ENCODE results near the gene JAGN1. TPM values are rescaled to one million over a fixed set of nuclear protein-coding genes. Genes with fewer than 3 reads are reported as not detected.
A peak's percentile ranks its signal among the peaks of the same experiment; 100 is the strongest.
"Not testable (repeated sequence)": the region's sequence is repeated elsewhere in the genome, so short reads cannot be mapped to it uniquely, and the experiment has no call there.

The JAGN1 gene
- total RNA-seq, 1 donor from 2014 or later: 24.0 TPM

DNA sequence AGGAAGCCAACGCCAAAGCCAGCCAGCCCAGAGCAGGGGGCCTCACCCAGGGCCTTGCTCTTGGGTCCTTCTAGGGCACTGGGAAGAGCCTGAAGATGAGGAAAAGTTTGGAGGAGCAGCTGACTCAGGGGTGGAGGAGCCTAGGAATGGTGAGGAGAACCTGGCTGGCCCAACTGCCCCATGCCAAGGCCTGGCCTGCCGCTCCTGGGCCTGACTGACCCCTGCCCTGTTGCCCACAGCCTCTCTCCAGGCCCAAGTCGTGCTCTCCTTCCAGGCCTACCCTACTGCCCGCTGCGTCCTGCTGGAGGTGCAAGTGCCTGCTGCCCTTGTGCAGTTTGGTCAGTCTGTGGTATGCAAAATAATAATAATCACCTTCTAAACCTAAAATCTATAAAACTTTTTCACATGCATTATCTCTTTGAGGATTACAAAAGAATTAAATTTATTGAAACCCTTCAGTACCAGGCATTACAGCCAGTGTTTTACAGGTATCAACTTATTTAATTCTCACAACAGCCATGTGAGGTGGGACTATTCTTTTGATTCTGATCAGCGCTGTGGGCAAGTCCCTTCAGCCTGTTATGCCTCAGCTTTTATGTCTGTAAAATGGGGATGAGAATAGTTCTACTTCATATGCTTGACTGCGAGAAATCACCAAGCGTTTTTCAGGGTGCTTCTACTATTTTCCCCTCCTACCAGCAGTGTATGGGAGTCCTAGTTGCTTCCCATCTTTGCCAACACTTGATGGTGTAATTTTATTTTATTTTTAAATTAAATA is 28.0 kb downstream of the JAGN1 start:
- no peak for DNase-seq

DNA sequence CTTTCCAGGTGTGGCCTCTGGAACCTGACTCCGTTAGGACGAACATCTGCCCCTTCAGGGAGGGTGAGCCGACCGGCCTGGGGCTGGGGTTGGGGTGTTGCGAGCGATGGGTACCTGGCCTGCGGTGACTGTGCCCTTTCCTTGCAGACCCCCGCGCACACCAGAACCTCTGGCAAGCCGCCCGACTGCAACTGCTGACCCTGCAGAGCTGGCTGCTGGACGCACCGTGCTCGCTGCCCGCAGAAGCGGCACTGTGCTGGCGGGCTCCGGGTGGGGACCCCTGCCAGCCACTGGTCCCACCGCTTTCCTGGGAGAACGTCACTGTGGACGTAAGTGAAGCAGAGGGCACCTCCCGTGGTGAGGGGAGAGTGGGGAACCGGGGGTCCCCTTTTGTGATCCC is 37.7 kb downstream of the JAGN1 start:
- DNase-seq: no peak

DNA sequence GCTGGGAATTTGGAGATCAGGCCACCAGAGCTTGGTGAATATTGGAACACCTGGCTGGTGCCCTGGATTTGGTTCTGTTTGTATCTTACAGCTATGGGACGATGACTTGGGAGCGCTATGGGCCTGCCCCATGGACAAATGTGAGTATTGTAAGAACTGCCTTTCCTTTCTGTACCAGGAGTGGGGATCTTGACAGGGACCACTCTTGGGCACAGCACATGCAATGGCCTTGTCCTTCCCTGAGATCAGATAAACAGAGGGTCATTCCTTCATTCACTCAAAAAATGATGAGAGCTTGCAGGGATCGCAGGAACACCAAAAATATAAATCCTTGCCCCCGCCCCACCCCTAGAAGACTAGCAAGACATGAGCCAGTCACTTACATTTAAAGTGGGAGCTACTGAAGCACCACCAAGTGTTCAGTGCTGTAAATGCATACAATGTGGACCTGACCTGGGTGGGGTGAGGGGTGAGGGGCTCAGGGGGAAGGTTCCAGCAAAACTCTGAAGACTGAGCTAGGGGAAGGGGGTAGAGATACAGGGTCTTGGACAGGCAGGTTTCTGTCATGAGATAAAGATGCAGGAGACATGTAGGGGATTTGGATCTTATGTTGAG is 40.5 kb downstream of the JAGN1 start:
- DNase-seq: no peak

DNA sequence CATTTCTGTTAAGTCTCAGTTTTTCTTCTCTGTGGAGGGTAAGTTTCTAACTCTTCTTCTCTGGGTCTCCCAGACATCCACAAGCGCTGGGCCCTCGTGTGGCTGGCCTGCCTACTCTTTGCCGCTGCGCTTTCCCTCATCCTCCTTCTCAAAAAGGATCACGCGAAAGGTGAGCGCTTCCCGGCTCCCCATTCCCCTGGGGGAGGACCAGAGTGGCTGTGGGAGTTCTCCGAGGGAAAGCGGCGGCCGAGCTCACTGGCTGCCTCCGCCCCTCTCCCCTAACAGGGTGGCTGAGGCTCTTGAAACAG is 42.1 kb downstream of the JAGN1 start:
- no peak for DNase-seq

DNA sequence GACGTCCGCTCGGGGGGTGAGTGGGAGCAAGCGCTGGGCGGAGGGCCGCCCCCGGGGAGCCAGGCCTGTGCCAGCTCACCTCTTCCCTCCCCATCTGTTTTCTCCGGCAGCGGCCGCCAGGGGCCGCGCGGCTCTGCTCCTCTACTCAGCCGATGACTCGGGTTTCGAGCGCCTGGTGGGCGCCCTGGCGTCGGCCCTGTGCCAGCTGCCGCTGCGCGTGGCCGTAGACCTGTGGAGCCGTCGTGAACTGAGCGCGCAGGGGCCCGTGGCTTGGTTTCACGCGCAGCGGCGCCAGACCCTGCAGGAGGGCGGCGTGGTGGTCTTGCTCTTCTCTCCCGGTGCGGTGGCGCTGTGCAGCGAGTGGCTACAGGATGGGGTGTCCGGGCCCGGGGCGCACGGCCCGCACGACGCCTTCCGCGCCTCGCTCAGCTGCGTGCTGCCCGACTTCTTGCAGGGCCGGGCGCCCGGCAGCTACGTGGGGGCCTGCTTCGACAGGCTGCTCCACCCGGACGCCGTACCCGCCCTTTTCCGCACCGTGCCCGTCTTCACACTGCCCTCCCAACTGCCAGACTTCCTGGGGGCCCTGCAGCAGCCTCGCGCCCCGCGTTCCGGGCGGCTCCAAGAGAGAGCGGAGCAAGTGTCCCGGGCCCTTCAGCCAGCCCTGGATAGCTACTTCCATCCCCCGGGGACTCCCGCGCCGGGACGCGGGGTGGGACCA is 42.6 kb downstream of the JAGN1 start:
- DNase-seq: peak; percentile 74

DNA sequence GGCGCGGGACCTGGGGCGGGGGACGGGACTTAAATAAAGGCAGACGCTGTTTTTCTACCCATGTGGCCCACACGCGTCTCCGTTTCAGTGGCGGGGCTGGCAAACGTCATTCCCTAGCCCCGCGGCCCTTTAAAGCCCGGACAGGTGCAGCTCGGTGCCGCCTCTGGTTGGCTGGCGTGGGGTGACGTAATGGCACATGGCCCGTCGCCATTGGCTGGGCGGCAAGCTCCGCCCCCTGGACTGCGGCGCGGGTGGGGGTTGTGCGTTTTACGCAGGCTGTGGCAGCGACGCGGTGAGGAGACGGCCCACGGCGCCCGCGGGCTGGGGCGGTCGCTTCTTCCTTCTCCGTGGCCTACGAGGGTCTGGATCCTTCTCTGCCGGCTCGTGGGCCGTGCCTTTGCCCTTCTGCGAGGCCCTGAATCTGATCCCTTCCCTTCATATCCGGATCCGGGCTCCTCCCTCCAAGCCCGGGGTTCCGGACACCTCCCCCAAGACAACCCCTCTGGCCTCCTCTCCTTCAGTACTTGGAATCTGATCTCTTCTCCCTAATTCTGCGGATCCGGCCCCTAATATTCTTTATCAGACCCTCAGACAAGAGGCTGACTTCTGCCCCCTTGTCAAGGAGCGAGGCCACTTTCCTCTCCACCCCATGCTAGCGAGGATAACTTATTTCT is 43.3 kb downstream of the JAGN1 start, which contains the start of gene CRELD1:
TSS of gene CRELD1 (plus strand) at position 274 of the 674 bp plus-strand sequence. CDS start 605 bp downstream, outside the sequence.
- peak; percentile 96 for DNase-seq

DNA sequence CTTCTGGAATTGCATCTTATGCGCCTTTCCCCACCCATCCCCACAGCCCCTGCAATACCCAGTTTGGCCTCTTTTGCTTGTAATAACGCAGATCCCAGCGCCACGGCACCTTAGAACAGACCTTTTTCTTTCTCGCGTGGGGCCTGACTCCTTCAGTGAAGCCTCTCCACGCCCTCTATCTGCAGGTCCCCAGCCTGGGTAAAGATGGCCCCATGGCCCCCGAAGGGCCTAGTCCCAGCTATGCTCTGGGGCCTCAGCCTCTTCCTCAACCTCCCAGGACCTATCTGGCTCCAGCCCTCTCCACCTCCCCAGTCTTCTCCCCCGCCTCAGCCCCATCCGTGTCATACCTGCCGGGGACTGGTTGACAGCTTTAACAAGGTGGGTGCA is 43.8 kb downstream of the JAGN1 start:
- no peak for DNase-seq

DNA sequence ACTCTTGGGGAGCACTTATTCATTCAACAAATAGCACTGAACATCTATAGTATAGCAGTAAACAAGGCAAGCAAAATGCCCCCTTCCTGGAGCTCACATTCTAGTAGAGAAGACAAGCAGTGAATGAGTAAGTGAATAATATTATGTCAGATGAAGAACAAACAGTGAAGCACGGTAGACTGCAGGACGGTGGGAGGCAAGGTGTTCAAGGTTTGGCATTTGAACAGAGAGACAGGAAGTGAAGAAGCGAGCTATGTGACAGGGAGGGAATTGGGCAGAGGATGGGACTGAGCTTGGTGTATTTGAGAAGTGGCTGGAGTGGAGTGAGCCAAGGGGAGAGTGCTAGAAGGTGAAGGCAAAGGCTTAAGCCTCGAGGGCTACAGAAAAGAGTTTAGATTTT is 44.6 kb downstream of the JAGN1 start:
- DNase-seq: no peak

DNA sequence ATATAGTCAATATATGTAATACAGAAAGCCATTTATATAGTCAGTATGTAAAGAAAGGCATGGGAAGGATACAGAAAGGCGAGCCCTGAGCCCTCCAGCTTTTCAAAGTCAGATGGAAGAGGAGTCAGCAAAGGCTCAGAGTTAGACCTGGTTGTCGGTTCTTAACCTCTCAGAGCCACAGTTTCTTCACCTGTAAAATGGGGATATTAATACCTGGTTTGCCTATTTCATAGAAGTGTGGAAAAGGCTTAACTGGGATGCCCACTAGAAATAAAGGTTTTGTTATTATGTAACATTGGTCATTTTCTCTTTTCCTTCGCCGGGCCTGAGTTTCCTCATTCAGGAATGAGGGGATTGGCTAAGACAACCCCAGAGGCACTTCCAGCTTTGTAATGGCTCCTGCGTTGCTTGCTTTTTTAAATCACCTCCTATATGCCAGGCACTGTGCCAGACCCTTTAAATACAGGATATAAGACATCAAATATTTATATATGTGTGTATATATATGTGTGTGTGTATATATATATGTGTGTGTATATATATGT is 45.6 kb downstream of the JAGN1 start:
- DNase-seq: no peak

DNA sequence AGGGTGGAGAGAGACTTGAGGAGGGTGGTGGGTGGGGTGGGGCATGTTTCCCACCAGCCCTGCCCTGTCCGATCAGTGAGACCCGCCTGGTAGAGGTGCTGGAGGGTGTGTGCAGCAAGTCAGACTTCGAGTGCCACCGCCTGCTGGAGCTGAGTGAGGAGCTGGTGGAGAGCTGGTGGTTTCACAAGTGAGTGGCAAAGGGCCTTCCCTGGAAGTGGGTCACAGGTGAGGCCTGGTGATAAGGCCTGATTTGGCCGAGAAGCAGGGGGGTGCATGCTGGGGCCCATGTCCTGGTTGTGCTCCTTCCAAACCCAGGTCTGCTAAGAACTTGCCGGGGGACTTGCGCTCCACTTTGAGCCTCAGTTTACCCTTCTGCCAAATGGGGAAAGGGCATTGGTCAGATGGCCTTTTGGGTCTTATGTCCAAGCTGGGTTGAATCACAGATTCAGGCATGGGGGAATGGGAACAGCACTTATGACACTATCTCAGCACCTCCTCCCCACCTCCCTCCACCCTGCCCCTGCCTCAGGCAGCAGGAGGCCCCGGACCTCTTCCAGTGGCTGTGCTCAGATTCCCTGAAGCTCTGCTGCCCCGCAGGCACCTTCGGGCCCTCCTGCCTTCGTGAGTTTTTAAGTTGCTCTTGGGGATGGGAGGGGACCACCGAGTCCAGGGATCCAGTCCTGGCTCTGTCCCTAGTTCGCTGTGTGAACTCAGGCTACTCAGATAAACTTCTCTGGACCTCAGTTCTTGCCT is 47.3 kb downstream of the JAGN1 start:
- DNase-seq: no peak

DNA sequence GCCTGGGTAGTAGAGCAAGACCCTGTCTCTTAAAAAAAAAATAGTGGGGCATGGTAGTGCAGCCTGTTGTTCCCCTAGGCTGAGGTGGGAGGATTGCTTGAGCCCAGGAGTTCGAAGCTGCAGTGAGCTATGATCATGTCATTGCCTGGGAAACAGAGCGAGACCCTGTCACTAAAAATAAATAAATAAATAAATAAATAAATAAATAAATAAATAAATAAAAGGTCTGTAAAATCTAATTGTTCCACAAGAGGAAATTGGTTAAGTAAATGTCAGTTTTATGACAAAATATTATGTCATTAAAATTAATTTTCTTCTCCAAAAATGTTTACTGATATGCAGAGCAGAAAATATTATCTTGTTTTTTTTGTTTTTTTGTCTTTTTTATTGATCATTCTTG is 48.6 kb downstream of the JAGN1 start:
- no peak for DNase-seq

DNA sequence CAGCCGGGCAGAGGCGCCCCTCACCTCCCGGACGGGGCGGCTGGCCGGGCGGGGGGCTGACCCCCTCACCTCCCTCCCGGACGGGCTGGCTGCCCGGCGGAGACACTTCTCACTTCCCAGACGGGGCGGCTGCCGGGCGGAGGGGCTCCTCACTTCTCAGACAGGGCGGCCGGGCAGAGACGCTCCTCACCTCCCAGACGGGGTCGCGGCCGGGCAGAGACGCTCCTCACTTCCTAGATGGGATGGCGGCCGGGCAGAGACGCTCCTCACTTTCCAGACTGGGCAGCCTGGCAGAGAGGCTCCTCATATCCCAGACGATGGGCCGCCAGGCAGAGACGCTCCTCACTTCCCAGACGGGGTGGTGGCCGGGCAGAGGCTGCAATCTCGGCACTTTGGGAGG is 49.5 kb downstream of the JAGN1 start:
- not testable (repeated sequence) for DNase-seq

DNA sequence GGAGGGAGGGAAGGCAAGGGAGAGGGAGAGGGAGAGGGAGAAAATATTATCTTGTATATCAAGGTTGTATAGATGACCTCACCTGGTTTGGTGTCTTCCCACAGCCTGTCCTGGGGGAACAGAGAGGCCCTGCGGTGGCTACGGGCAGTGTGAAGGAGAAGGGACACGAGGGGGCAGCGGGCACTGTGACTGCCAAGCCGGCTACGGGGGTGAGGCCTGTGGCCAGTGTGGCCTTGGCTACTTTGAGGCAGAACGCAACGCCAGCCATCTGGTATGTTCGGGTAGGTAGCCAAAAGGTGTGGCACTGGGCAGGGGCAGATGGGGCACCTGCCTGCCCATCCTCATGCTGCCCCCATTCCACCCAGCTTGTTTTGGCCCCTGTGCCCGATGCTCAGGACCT is 50.3 kb downstream of the JAGN1 start:
- DNase-seq: no peak

DNA sequence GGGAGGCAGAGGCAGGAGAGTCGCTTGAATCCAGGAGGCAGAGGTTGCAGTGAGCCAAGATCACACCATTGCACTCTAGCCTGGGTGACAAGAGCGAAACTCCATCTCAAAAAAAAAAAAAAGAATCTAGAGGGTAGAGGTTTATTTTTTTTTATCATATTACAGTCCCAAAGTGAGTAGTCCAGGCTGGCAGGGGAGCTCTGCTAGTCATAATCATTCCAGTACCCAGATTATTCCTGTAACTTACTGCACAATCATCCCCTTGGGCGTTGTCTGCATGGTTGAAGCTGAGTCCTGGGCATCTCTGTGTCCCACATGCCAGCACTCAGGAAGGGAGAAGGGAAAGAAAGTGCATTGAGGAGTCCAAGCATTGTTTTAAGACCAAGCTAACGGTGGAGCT is 51.8 kb downstream of the JAGN1 start:
- no peak for DNase-seq

DNA sequence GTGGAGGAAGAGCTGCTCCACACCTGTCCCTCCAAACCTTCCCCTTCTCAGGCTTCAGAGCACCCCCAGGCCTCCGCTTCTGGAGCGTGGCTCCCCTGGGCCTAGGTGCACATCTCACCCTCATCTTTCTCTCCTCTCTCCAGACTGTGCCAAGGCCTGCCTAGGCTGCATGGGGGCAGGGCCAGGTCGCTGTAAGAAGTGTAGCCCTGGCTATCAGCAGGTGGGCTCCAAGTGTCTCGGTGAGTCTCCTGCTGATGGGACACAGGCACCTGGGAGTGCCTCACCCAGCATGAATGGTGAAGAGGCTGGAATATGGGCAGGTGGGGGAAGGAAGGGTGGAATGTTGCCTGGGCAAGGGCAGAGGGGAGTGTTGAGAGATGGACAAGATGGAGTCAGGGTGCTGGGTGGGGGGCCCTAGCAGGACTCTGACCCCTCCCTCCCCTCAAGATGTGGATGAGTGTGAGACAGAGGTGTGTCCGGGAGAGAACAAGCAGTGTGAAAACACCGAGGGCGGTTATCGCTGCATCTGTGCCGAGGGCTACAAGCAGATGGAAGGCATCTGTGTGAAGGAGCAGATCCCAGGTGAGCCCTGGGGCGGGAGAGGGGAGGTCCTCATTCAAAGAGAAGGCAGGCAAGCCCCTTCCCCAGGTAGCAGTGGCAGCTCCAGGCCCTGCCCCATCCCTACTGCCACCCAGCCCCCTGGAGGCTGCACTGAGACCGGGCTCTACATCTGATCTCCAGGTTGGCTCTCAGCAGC is 52.7 kb downstream of the JAGN1 start:
- DNase-seq: no peak

Small RNAs within 50 kb of the gene (small RNA-seq; reads per million reads assigned to genes)
- not detected for gene RNU6-882P (ENCODE audit: low replicate concordance)

Other genes starting within 250 kb of the JAGN1 start
- 26.2 TPM for gene MTMR14, start 241.1 kb upstream of the JAGN1 start, total RNA-seq
- gene CPNE9, start 186.8 kb upstream of the JAGN1 start, total RNA-seq: not detected
- gene BRPF1, start 158.9 kb upstream of the JAGN1 start, total RNA-seq: 15.0 TPM
- 16.5 TPM for gene OGG1, start 140.7 kb upstream of the JAGN1 start, total RNA-seq
- gene CAMK1, start 120.7 kb upstream of the JAGN1 start, total RNA-seq: 25.4 TPM
- 40.8 TPM for gene TADA3, start 98.1 kb upstream of the JAGN1 start, total RNA-seq
- gene ARPC4, start 97.5 kb upstream of the JAGN1 start, total RNA-seq: 77.6 TPM
- 39.2 TPM for gene TTLL3, start 80.3 kb upstream of the JAGN1 start, total RNA-seq
- 23.5 TPM for gene RPUSD3, start 46.6 kb upstream of the JAGN1 start, total RNA-seq
- not detected for gene CIDEC, start 10.4 kb upstream of the JAGN1 start, total RNA-seq
- 4.8 TPM for gene IL17RE, start 12.2 kb downstream of the JAGN1 start, total RNA-seq
- 24.4 TPM for gene IL17RC, start 26.5 kb downstream of the JAGN1 start, total RNA-seq
- 33.2 TPM for gene CRELD1, start 43.2 kb downstream of the JAGN1 start, total RNA-seq
- 1.4 TPM for gene PRRT3, start 61.8 kb downstream of the JAGN1 start, total RNA-seq
- gene EMC3, start 96.2 kb downstream of the JAGN1 start, total RNA-seq: 28.5 TPM
- 12.7 TPM for gene FANCD2, start 135.8 kb downstream of the JAGN1 start, total RNA-seq
- gene FANCD2OS, start 217.6 kb downstream of the JAGN1 start, total RNA-seq: not detected
- 107 TPM for gene BRK1, start 225.1 kb downstream of the JAGN1 start, total RNA-seq

Measured in tongue (tissue), 3 donors.